Measurements from ENCODE around the gene GDF11. TPM values are rescaled to one million over a fixed set of nuclear protein-coding genes. Genes with fewer than 3 reads are reported as not detected.

GDF11 gene
- total RNA-seq, 1 experiment from 2014 or later = 9.4 TPM

DNA sequence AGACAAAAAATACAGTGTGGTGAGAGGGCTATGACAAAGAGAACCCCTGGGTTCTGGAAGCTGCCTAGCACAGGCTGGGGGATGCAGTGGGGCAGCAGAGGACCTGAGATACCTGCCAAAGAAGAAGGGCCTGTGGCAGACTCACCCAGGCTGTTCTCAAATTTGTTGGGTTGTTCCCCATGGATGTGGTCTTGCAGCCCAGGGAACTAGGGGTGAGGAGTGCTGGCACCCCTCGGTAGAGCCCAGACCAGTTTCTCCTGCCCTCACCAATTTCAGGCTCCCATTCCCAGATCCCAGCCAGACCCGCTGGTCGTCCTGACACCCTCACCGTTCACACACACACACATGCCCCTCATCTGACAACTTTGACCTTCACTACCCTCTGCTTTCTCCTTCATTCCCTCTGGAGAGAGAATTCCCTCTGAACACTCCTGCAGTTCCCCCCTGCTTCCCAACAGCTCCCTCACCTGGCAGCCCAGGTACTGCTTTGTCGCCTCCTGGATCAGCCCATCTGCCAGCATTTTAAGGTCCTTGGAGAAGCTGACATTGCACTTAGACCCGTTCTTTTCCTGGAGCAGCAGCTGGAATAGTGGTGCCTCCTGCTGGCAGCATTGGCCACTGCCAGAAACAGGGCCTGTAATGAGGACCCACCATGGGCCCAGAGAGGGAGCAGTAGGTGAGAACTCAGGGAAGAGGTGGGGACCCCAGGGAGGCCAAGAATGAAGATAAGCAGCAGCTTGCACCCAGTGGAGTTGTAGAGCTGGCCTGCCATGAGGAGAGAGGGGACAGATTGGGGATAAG lies 5.9 kb upstream of the GDF11 start:
- peaks cover 9% of the 10 kb centered on the region for H3K4me1 ChIP-seq (replicated peaks; ENCODE audit: insufficient read depth)
- H3K36me3 ChIP-seq (ENCODE audit: low read depth) = no peaks in the 10 kb centered on the region
- H3K27me3 ChIP-seq (ENCODE audit: insufficient read depth, low read depth) = no peaks in the 10 kb centered on the region
- DNase-seq = peak; percentile 70 to 74
- peaks cover 10% of the 10 kb centered on the region; the same call in 1 of the 2 replicates for H3F3A ChIP-seq (ENCODE audit: insufficient read depth, low read depth)
- BruUV-seq (replicated peaks) = no TSS peak
- H4K20me1 ChIP-seq (ENCODE audit: insufficient read depth) = no peaks in the 10 kb centered on the region
- H2AFZ ChIP-seq = no peak overlapping the region
- no peak overlapping the region for H3K4me2 ChIP-seq
- TF ChIP-seq EZH2 (IDR thresholded peaks at IDR 0.05; ENCODE audit: low read depth) = no peak
- peak; percentile 79 for TF ChIP-seq CTCF (conservative IDR thresholded peaks at IDR 0.05)
- no peaks in the 10 kb centered on the region for H3K9me3 ChIP-seq (ENCODE audit: insufficient read depth, low read depth)
- H3K27ac ChIP-seq = no peak overlapping the region
- H3K4me3 ChIP-seq = no peak overlapping the region
- ChIA-PET CTCF (interaction anchor here (0.6 to 2.2 kb wide), 8 partner anchors 16 to 978 kb away, joined by 3 to 13 read pairs (median 4); partner anchors contain the start of genes ORMDL2, RAB5B, RDH5 and SARNP), POLR2A (ENCODE audit: unreplicated experiment) (no interaction called here)
- no peaks in the 10 kb centered on the region for H3K79me2 ChIP-seq (ENCODE audit: low read depth)
- H3K9me2 ChIP-seq (ENCODE audit: insufficient read depth) = no peaks in the 10 kb centered on the region
- intact Hi-C loops (cut with micrococcal nuclease; ENCODE audit: unreplicated experiment) = loop anchor here (1.0 to 5.0 kb wide), 3 partner anchors 56 to 900 kb away; a partner anchor contains a TSS

DNA sequence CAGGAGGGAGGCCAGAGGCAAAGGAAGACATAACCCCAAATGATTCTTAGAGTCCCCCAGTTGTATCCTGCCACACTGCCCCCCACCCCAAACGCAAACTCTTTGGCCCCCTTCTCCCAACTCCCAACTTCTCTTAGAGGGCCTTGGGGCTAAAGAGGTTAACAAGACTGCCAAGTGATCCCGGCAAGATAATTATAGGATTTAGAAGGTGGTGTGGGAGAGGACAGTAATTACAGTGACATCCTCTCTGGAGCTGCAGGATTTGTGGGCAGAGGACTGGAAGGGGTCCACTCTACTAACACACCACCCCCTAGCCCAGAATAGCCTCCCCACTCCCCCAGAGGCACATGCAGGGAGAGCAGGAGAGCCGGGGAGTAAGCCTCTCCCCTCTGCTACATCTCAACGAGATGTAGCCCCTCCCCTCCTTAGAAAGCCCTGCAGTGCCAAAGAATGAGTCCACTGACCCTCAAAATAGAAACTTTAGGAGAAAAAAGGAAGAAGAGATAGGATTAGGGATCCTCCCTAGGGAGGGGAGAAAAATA lies 5.3 kb upstream of the GDF11 start:
- intact Hi-C loops (cut with micrococcal nuclease; ENCODE audit: unreplicated experiment) = loop anchor here (1.0 to 5.0 kb wide), 5 partner anchors 56 to 900 kb away; partner anchors contain the start of genes RPS26 and ZC3H10
- no peak overlapping the region for H3K4me3 ChIP-seq
- H3K4me2 ChIP-seq = peak overlapping the region; percentile 98
- no peak for DNase-seq
- CTCF ChIA-PET = interaction anchor here (0.6 to 2.2 kb wide), 9 partner anchors 8 to 979 kb away, joined by 3 to 21 read pairs (median 5); partner anchors contain the start of genes CD63, ORMDL2, RDH5 and SARNP
- no peaks in the 10 kb centered on the region for H3K79me2 ChIP-seq (ENCODE audit: low read depth)
- no peak for TF ChIP-seq CTCF (conservative IDR thresholded peaks at IDR 0.05)
- no peak for TF ChIP-seq EZH2 (IDR thresholded peaks at IDR 0.05; ENCODE audit: low read depth)
- BruUV-seq (replicated peaks) = no TSS peak
- POLR2A ChIA-PET (ENCODE audit: unreplicated experiment) = interaction anchor here (1.3 kb wide), 1 partner anchor 196 kb away, joined by 6 read pairs; no protein-coding TSS in a partner anchor
- H3F3A ChIP-seq (ENCODE audit: insufficient read depth, low read depth) = peaks cover 10% of the 10 kb centered on the region; the same call in 1 of the 2 replicates
- no peaks in the 10 kb centered on the region for H3K36me3 ChIP-seq (ENCODE audit: low read depth)
- no peak overlapping the region for H3K27ac ChIP-seq
- no peaks in the 10 kb centered on the region for H3K9me2 ChIP-seq (ENCODE audit: insufficient read depth)
- no peaks in the 10 kb centered on the region for H3K9me3 ChIP-seq (ENCODE audit: insufficient read depth, low read depth)
- H4K20me1 ChIP-seq (ENCODE audit: insufficient read depth) = no peaks in the 10 kb centered on the region
- no peaks in the 10 kb centered on the region for H3K27me3 ChIP-seq (ENCODE audit: insufficient read depth, low read depth)
- no peak overlapping the region for H2AFZ ChIP-seq
- H3K4me1 ChIP-seq (replicated peaks; ENCODE audit: insufficient read depth) = peaks cover 11% of the 10 kb centered on the region

Data from PC-9 (cell line).